ENCODE results near the gene PALLD. TPM values are rescaled to one million over a fixed set of nuclear protein-coding genes. Genes with fewer than 3 reads are reported as not detected.

The PALLD gene
- polyA plus RNA-seq, 3 donors = 6.1 to 11.8 (median 9.9) TPM

DNA sequence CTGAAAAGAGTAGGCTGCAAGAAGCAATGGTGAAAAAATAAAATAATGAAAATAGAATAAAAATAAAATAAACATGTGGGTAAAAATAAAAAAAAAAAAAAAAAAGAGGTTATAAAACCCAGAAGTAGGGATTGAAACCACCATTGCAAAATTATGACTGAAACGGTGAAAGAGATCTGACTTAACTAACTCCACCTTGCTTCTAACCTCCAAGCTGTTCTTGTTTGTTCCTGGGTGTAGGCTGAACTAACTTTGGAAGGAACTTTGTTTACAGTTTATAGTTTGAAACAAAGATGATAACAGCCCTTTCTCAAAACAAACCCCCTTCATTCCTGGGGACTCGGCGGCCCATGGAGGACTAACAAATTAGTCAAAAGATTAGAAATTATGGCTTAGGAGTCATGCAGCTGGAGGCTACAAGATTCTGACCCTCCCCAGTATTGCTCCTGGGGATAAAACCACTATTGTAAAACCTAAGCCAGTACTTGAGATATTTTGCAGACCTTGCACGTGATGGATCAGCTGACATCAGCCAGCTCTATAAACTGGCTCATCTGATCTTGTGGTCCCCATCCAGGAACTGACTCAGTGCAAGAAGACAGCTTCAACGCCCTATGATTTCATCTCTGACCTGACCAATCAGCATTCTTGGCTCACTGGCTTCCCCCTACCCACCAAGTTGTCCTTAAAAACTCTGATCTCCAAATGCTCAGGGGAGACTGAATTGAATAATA is 47.0 kb upstream of the PALLD start:
- no peak overlapping the region for H2AFZ ChIP-seq (ENCODE audit: insufficient read depth, low read depth, low read length, poor library complexity, severe bottlenecking)
- H3K27me3 ChIP-seq (ENCODE audit: control insufficient read depth in 2 of 2, insufficient read depth in 2 of 2, low read length in 2 of 2) = no peaks in the 10 kb centered on the region
- Mint-ChIP-seq H3K4me3 (no peak overlapping the region), H3K27me3 (ENCODE audit: low read depth in 3 of 3) (no peaks in the 10 kb centered on the region), H3K9me3 (peaks cover 0 to 11% (median 4%) of the 10 kb centered on the region in 7 donors), H3K4me1 (peaks cover 31% of the 10 kb centered on the region), H3K27ac (peak overlapping the region; percentile 89 to 98 (median 96)), H3K36me3 (peaks cover 57 to 64% of the 10 kb centered on the region in 2 donors)
- H3K4me3 ChIP-seq (replicated peaks in 1 of 3; ENCODE audit: low read depth in 2 of 3, low read length in 3 of 3) = no peak overlapping the region
- H3K9me3 ChIP-seq (replicated peaks in 1 of 2; ENCODE audit: control insufficient read depth in 1 of 2, insufficient read depth in 1 of 2, low read length in 2 of 2) = no peaks in the 10 kb centered on the region
- intact Hi-C loops (cut with micrococcal nuclease) = loop anchor here (2.0 kb wide), 2 partner anchors 31 to 59 kb away; partner anchors contain the start of gene DDX60L (in 2 of the 2)
- peaks cover 30 to 47% of the 10 kb centered on the region in 2 donors for H3K36me3 ChIP-seq (replicated peaks in 1 of 2; ENCODE audit: control insufficient read depth in 1 of 2, insufficient read depth in 2 of 2, low read length in 2 of 2)
- no peaks in the 10 kb centered on the region for H4K20me1 ChIP-seq (ENCODE audit: insufficient read depth, low read length)
- H3K9ac ChIP-seq (ENCODE audit: insufficient read depth, low read length, poor library complexity, severe bottlenecking) = no peak overlapping the region
- peaks cover 26 to 27% of the 10 kb centered on the region in 2 donors for H3K4me1 ChIP-seq (ENCODE audit: control insufficient read depth in 1 of 2, insufficient read depth in 2 of 2, low read length in 2 of 2)
- H3K4me2 ChIP-seq (replicated peaks; ENCODE audit: extremely low read depth, low read length, poor library complexity, severe bottlenecking) = no peak overlapping the region
- peak; percentile 76 to 94 (median 88) for DNase-seq
- 45% methylated on average over 2 of the region's 5 CpGs for WGBS (ENCODE audit: insufficient coverage)
- H3K27ac ChIP-seq (ENCODE audit: low read depth in 1 of 2, low read length in 2 of 2) = peak overlapping the region; percentile 58 to 82
- TF ChIP-seq, protein P1, sequence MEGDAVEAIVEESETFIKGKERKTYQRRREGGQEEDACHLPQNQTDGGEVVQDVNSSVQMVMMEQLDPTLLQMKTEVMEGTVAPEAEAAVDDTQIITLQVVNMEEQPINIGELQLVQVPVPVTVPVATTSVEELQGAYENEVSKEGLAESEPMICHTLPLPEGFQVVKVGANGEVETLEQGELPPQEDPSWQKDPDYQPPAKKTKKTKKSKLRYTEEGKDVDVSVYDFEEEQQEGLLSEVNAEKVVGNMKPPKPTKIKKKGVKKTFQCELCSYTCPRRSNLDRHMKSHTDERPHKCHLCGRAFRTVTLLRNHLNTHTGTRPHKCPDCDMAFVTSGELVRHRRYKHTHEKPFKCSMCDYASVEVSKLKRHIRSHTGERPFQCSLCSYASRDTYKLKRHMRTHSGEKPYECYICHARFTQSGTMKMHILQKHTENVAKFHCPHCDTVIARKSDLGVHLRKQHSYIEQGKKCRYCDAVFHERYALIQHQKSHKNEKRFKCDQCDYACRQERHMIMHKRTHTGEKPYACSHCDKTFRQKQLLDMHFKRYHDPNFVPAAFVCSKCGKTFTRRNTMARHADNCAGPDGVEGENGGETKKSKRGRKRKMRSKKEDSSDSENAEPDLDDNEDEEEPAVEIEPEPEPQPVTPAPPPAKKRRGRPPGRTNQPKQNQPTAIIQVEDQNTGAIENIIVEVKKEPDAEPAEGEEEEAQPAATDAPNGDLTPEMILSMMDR (IDR thresholded peaks at IDR 0.05) = no peak
- peaks cover 3% of the 10 kb centered on the region for H3K79me2 ChIP-seq (ENCODE audit: insufficient read depth, low read length)

DNA sequence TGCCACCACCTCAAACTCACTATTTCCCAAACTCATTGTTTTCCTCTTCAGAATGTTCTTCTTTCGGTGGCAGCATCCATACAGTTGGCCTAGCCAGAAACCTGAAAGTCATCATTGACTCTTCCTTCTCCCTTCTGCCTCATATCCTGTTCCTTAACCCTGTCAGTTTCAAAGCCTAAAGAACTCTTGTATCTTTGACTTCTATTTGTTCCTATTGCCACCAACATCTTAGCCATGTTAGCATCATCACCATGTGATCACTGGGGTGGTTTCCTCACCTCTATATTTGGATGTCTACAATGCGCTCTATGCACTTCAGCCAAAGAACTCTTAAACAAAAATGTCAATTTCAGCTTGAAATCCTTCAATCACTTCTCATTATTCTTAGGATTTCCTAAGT is 45.5 kb upstream of the PALLD start:
- peak overlapping the region; percentile 11 for H3K9ac ChIP-seq (ENCODE audit: insufficient read depth, low read length, poor library complexity, severe bottlenecking)
- Mint-ChIP-seq H3K4me1 (peaks cover 31% of the 10 kb centered on the region), H3K4me3 (peak overlapping the region; percentile 9 to 64), H3K36me3 (peaks cover 69 to 77% of the 10 kb centered on the region in 2 donors), H3K27ac (peak overlapping the region; percentile 89 to 98 (median 96)), H3K9me3 (peaks cover 0 to 11% (median 4%) of the 10 kb centered on the region in 7 donors), H3K27me3 (ENCODE audit: low read depth in 3 of 3) (no peaks in the 10 kb centered on the region)
- H4K20me1 ChIP-seq (ENCODE audit: insufficient read depth, low read length) = no peaks in the 10 kb centered on the region
- TF ChIP-seq, protein P1 (IDR thresholded peaks at IDR 0.05) = no peak
- H2AFZ ChIP-seq (ENCODE audit: insufficient read depth, low read depth, low read length, poor library complexity, severe bottlenecking) = no peak overlapping the region
- H3K4me2 ChIP-seq (replicated peaks; ENCODE audit: extremely low read depth, low read length, poor library complexity, severe bottlenecking) = peak overlapping the region; percentile 34
- 36% methylated on average over 2 of the region's 2 CpGs for WGBS (ENCODE audit: insufficient coverage)
- intact Hi-C loops (cut with micrococcal nuclease) = loop anchor here (2.0 kb wide), 2 partner anchors 29 to 57 kb away; partner anchors contain the start of gene DDX60L (in 2 of the 2)
- H3K27ac ChIP-seq (ENCODE audit: low read depth in 1 of 2, low read length in 2 of 2) = peak overlapping the region; percentile 39 to 82
- H3K9me3 ChIP-seq (replicated peaks in 1 of 2; ENCODE audit: control insufficient read depth in 1 of 2, insufficient read depth in 1 of 2, low read length in 2 of 2) = no peaks in the 10 kb centered on the region
- DNase-seq = peak; percentile 65 to 87 (median 79)
- H3K79me2 ChIP-seq (ENCODE audit: insufficient read depth, low read length) = peaks cover 3% of the 10 kb centered on the region
- peaks cover 44 to 60% of the 10 kb centered on the region in 2 donors for H3K36me3 ChIP-seq (replicated peaks in 1 of 2; ENCODE audit: control insufficient read depth in 1 of 2, insufficient read depth in 2 of 2, low read length in 2 of 2)
- H3K4me3 ChIP-seq (replicated peaks in 1 of 3; ENCODE audit: low read depth in 2 of 3, low read length in 3 of 3) = peak overlapping the region in 1 of 3 experiments; percentile 1
- H3K27me3 ChIP-seq (ENCODE audit: control insufficient read depth in 2 of 2, insufficient read depth in 2 of 2, low read length in 2 of 2) = no peaks in the 10 kb centered on the region
- H3K4me1 ChIP-seq (ENCODE audit: control insufficient read depth in 1 of 2, insufficient read depth in 2 of 2, low read length in 2 of 2) = peaks cover 26 to 27% of the 10 kb centered on the region in 2 donors

Measured in CD14-positive monocyte (primary cell).